Spinal cord (tissue), 10 donors: ENCODE data around the gene AGO1. TPM values are rescaled to one million over a fixed set of nuclear protein-coding genes. Genes with fewer than 3 reads are reported as not detected.

Source experiments
- DNase-seq, 6 donors: peaks; one replicate each; pipeline versions ENCODE4 v3.0.0 to v3.0.0-alpha.2; 2013 to 2015; ENCODE audit warnings: low spot score in 6 of 6, low read depth in 4 of 6
- H3K27ac ChIP-seq: one replicate; pipeline ENCODE4 v1.5.1; 2013; ENCODE audit warnings: low read depth, low read length, control low read depth
- H3K27me3 ChIP-seq: one replicate; pipeline ENCODE4 v1.6.1; 2013; ENCODE audit warnings: low read length; ENCODE audit not compliant: control insufficient read depth, insufficient read depth
- H3K36me3 ChIP-seq: one replicate; pipeline ENCODE4 v1.6.1; 2013; ENCODE audit warnings: low read length; ENCODE audit not compliant: control insufficient read depth, insufficient read depth
- H3K4me1 ChIP-seq: one replicate; pipeline ENCODE4 v1.6.1; 2013; ENCODE audit warnings: low read length; ENCODE audit not compliant: control insufficient read depth, insufficient read depth
- H3K4me3 ChIP-seq: one replicate; pipeline ENCODE4 v1.5.1; 2013; ENCODE audit warnings: low read depth, low read length, control low read depth
- H3K9me3 ChIP-seq: one replicate; pipeline ENCODE4 v1.6.1; 2013; ENCODE audit warnings: low read length; ENCODE audit not compliant: control insufficient read depth, insufficient read depth
- WGBS: methylation state at CpG from one replicate; pipeline ENCODE4 v1.1.5; 2013; ENCODE audit warnings: missing lambda C conversion rate; ENCODE audit not compliant: insufficient coverage; 5-methylcytosine and 5-hydroxymethylcytosine counted together
- polyA plus RNA-seq, 2 donors: library from polyadenylated mRNA; unstranded; fragments of 120-200 nt; gene quantifications; one replicate each; pipeline ENCODE4 v1.2.1, GENCODE V29; 2013; ENCODE audit not compliant: insufficient read length in 2 of 2
- total RNA-seq, 2 donors: library from RNA; depleted of rRNA in 1 of 2; stranded (reverse); fragments of 120-200 nt in 1 of 2; fragments of >200 nt in 1 of 2; gene quantifications; one replicate each; pipeline versions ENCODE4 v1.2.3 to v1.2.4, GENCODE V29; 2013 to 2014
- donor health status: healthy.

AGO1 gene
- total and polyA plus RNA-seq, 4 donors, result 16.0 to 20.9 (median 17.3) TPM

GRCh38 chr1:35850051-35850450 lies 33.0 kb upstream of the AGO1 start:
- no peaks in the 10 kb centered on the region for H3K27me3 ChIP-seq
- no peak overlapping the region for H3K4me3 ChIP-seq
- H3K27ac ChIP-seq, result no peak overlapping the region
- H3K4me1 ChIP-seq, result peaks cover 5% of the 10 kb centered on the region
- no peaks in the 10 kb centered on the region for H3K9me3 ChIP-seq
- peaks cover 28% of the 10 kb centered on the region for H3K36me3 ChIP-seq
- WGBS, result 92% methylated on average over 2 of the region's 2 CpGs
- DNase-seq, result no peak

GRCh38 chr1:35850716-35851115 lies 32.3 kb upstream of the AGO1 start:
- no peak for DNase-seq
- H3K9me3 ChIP-seq, result no peaks in the 10 kb centered on the region
- peaks cover 2% of the 10 kb centered on the region for H3K4me1 ChIP-seq
- WGBS, result 83% methylated on average over 2 of the region's 5 CpGs
- peaks cover 26% of the 10 kb centered on the region for H3K36me3 ChIP-seq
- no peak overlapping the region for H3K4me3 ChIP-seq
- no peaks in the 10 kb centered on the region for H3K27me3 ChIP-seq
- H3K27ac ChIP-seq, result peak overlapping the region; percentile 85

GRCh38 chr1:35851132-35851869 lies 31.7 kb upstream of the AGO1 start:
- peak; percentile 7 to 85 (median 34) for DNase-seq

GRCh38 chr1:35852241-35852640 lies 30.8 kb upstream of the AGO1 start:
- H3K27me3 ChIP-seq, result no peaks in the 10 kb centered on the region
- DNase-seq, result no peak
- H3K4me3 ChIP-seq, result no peak overlapping the region
- WGBS, result no CpG with 5 or more reads among the region's 2 CpGs
- H3K4me1 ChIP-seq, result peaks cover 2% of the 10 kb centered on the region
- H3K36me3 ChIP-seq, result peaks cover 28% of the 10 kb centered on the region
- H3K27ac ChIP-seq, result no peak overlapping the region
- no peaks in the 10 kb centered on the region for H3K9me3 ChIP-seq

More at GRCh38 chr1:35851132-35851869, 31.7 kb upstream of the AGO1 start:
- Histone ChIP-seq H3K36me3 (peaks cover 24% of the 10 kb centered on the region), H3K27me3 (no peaks in the 10 kb centered on the region), H3K9me3 (no peaks in the 10 kb centered on the region), H3K27ac (peak overlapping the region; percentile 85), H3K4me3 (no peak overlapping the region), H3K4me1 (peaks cover 2% of the 10 kb centered on the region)
- WGBS, result 44% methylated on average over 1 of the region's 3 CpGs

GRCh38 chr1:35854989-35855700 lies 27.9 kb upstream of the AGO1 start:
- WGBS, result 53% methylated on average over 5 of the region's 9 CpGs
- no peak for DNase-seq
- Histone ChIP-seq H3K27ac (no peak overlapping the region), H3K9me3 (no peaks in the 10 kb centered on the region), H3K36me3 (peaks cover 27% of the 10 kb centered on the region), H3K27me3 (no peaks in the 10 kb centered on the region), H3K4me3 (no peak overlapping the region), H3K4me1 (peaks cover 2% of the 10 kb centered on the region)

GRCh38 chr1:35856964-35857363 lies 26.0 kb upstream of the AGO1 start:
- Histone ChIP-seq H3K9me3 (no peaks in the 10 kb centered on the region), H3K36me3 (peaks cover 20% of the 10 kb centered on the region), H3K4me3 (no peak overlapping the region), H3K27me3 (no peaks in the 10 kb centered on the region), H3K4me1 (no peaks in the 10 kb centered on the region), H3K27ac (no peak overlapping the region)
- DNase-seq, result no peak
- WGBS, result no CpG with 5 or more reads among the region's 1 CpG

GRCh38 chr1:35857830-35858229 lies 25.2 kb upstream of the AGO1 start:
- no peaks in the 10 kb centered on the region for H3K4me1 ChIP-seq
- DNase-seq, result peak in 2 of 6 donors; percentile 34 to 42
- peaks cover 19% of the 10 kb centered on the region for H3K36me3 ChIP-seq
- H3K27ac ChIP-seq, result no peak overlapping the region
- H3K9me3 ChIP-seq, result no peaks in the 10 kb centered on the region
- H3K27me3 ChIP-seq, result no peaks in the 10 kb centered on the region
- no peak overlapping the region for H3K4me3 ChIP-seq

GRCh38 chr1:35860696-35861095 lies 22.3 kb upstream of the AGO1 start:
- DNase-seq, result no peak
- H3K27ac ChIP-seq, result no peak overlapping the region
- WGBS, result 87% methylated on average over 3 of the region's 3 CpGs
- H3K4me1 ChIP-seq, result no peaks in the 10 kb centered on the region
- H3K27me3 ChIP-seq, result no peaks in the 10 kb centered on the region
- H3K4me3 ChIP-seq, result no peak overlapping the region
- H3K9me3 ChIP-seq, result no peaks in the 10 kb centered on the region
- H3K36me3 ChIP-seq, result peaks cover 8% of the 10 kb centered on the region

- H3K27ac ChIP-seq, result no peak overlapping the region
- no peaks in the 10 kb centered on the region for H3K27me3 ChIP-seq
- peaks cover 2% of the 10 kb centered on the region for H3K36me3 ChIP-seq
- H3K9me3 ChIP-seq, result no peaks in the 10 kb centered on the region
- no CpG with 5 or more reads among the region's 1 CpG for WGBS
- H3K4me3 ChIP-seq, result no peak overlapping the region
- no peak for DNase-seq
- H3K4me1 ChIP-seq, result no peaks in the 10 kb centered on the region
These were observed 19.9 kb upstream of the AGO1 start for GRCh38 chr1:35863136-35863535.
